Mononuclear cell (primary cell): Measurements from ENCODE around the gene RHOU. TPM values are rescaled to one million over a fixed set of nuclear protein-coding genes. Genes with fewer than 3 reads are reported as not detected.

ENCODE experiments used
- H3K27me3 ChIP-seq: 2 replicates; pipeline ENCODE4 v1.6.0; 2011; ENCODE audit warnings: low read length, control low read depth; ENCODE audit not compliant: insufficient read depth
- H3K4me1 ChIP-seq: 2 replicates; pipeline ENCODE4 v1.5.1; 2011; ENCODE audit warnings: mild to moderate bottlenecking, low read length, control low read depth; ENCODE audit not compliant: insufficient read depth
- H3K4me3 ChIP-seq: 2 replicates; pipeline ENCODE4 v1.5.1; 2011; ENCODE audit warnings: mild to moderate bottlenecking, low read length, moderate library complexity
- H3K9me3 ChIP-seq: 2 replicates; pipeline ENCODE4 v1.5.1; 2011; ENCODE audit warnings: low read depth, mild to moderate bottlenecking, control low read depth, low read length
- total RNA-seq: library from RNA; depleted of rRNA; stranded (reverse); fragments of >200 nt; gene quantifications from one replicate; pipeline ENCODE4 v1.2.3, GENCODE V29; 2012

RHOU gene
- total RNA-seq, 1 donor, result 15.3 TPM

DNA sequence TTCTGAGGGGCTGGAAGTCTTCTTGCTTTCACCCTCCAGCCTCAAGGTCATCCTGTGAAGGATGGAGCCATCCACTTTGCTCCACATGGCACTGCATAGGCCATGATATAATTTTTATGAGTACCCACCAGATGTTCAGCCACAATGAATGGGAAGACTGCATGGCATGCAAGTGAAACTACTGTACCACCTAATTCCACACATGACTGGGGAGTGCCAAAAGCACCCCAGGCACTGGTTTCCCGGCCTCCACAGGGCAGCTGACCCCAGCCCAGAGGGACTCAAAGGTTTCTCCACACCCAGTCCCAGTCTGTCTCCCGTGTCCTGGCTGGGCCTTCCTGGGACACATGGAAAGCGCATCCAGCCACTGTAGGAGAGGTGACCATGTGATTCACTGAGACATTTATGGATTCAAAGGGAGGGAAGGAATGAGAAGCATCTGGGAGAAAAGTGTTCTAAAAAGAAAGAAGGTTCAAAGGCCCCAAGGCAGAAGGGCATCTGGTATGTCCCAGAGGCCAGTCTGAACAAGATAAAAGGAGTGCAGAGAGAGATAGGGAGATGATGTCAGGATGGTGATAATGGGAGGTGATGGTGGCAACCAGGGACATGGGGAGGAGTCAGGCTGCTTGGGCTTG lies 12.1 kb downstream of the RHOU start:
- H3K4me1 ChIP-seq, result peaks cover 6% of the 10 kb centered on the region
- no peaks in the 10 kb centered on the region for H3K9me3 ChIP-seq
- H3K27me3 ChIP-seq, result no peaks in the 10 kb centered on the region
- H3K4me3 ChIP-seq, result no peak overlapping the region

DNA sequence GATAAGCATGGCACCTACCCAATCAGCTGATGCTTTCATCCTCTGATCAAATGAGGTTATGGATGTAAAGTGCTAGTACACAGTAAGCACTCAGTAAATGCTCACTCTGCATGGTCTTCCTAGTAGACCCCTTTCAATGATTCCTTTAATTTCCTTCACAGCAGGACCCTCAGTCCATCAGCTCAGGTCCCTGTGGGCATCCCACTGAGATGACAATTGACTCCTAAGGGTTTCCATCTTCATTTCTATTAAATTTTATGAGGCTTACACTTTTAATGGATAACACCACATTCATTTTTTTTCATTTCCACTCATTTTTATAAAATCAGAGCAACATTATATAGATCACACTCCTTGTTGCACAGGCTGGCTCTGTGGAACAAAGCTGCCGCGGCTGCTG lies 12.8 kb downstream of the RHOU start:
- Histone ChIP-seq H3K9me3 (no peaks in the 10 kb centered on the region), H3K4me3 (no peak overlapping the region), H3K4me1 (peaks cover 6% of the 10 kb centered on the region), H3K27me3 (no peaks in the 10 kb centered on the region)

DNA sequence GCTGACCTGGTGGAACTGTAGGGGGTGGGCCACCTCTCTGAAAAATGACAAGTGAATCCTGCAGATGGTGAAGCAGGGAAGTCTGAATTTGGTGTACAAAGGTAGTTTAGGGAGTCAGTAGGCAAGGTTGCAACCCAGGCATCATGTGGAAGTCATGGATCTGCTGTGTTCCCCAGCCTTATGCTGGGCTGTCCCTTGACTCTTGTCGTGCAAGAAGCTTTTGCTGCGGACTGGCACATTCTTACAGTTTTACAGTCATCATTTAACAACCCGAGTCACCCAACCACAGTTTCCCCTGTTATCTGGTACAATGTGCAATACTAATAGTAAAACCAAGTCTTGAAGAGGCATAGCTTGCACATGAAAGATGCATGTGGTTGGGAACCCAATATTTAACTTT lies 13.2 kb downstream of the RHOU start:
- Histone ChIP-seq H3K27me3 (no peaks in the 10 kb centered on the region), H3K9me3 (no peaks in the 10 kb centered on the region), H3K4me1 (peaks cover 9% of the 10 kb centered on the region), H3K4me3 (no peak overlapping the region)

DNA sequence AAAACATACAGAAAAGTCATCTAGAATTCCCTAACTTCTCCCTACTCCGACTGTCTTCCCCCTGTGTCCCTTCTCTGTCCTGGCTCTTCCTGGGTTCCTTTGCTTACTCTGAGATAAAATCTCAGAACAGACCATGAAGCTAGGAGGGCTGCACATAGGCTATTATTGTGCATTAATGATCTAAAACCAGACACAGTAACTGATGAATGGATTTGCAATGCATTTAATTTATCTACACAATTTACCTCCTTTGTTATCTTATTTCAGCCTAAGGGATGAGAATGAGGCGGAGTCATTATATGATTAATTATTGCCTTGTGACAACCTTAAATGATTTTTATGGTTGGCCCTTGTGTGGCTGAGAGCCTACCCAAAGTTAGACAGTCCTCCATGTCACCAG lies 14.5 kb downstream of the RHOU start:
- peaks cover 14% of the 10 kb centered on the region for H3K4me1 ChIP-seq
- H3K27me3 ChIP-seq, result no peaks in the 10 kb centered on the region
- H3K9me3 ChIP-seq, result no peaks in the 10 kb centered on the region
- no peak overlapping the region for H3K4me3 ChIP-seq

DNA sequence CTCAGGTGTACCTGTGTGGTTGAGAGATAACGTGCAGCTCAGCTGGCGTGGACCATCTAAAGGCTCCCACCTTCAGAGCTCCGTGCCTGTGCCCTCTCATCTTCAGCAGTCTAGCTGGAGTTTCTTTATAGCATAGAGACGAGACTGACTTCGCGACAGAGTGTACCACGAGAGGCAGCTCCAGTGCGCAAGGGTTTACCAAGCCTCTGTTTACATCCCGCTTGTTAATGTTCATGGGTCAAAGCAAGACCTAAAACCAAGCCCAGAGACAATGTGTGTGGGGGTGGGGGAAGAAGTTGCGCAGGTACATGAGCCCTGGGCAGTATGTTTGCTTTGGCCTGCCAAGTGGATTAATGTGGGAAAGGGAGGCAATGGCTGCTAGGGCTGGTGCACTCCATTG lies 15.6 kb downstream of the RHOU start:
- Histone ChIP-seq H3K27me3 (peaks cover 4% of the 10 kb centered on the region), H3K9me3 (no peaks in the 10 kb centered on the region), H3K4me1 (peaks cover 14% of the 10 kb centered on the region), H3K4me3 (no peak overlapping the region)

DNA sequence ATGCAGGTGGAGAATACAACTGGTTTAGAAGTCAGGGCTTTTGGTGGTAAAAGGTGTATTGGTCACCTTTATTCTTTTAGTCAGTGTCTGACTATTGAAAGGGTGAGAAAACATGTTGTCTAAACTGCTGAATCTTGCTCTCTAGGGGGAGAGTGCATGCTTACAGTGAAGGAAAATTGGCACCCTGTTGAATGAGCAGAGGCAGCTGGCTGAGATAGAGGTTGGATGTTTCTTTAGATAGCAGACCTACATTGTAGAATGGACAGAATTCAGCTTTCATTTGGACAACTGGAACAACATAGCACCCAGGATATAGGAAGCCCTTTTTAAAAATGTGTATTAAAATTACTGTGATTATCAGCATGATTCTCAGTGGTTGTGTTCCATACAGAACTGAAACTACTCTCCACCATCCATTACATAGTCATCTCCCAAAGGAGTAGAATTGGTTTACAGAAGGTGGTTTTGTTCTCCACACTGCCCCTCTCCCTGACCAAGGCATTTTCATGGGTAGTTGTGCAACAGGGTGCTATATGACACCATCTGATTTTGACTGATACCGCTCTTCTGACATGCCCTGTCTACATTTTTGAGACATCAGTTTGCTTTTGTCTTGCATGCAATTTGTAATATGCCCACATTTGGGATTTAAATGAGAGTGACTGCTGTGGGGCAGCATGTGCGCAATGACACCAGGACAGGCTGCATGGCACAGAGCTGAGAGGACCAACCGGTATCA lies 16.2 kb downstream of the RHOU start:
- Histone ChIP-seq H3K4me3 (no peak overlapping the region), H3K4me1 (peaks cover 14% of the 10 kb centered on the region), H3K27me3 (peaks cover 4% of the 10 kb centered on the region), H3K9me3 (no peaks in the 10 kb centered on the region)

DNA sequence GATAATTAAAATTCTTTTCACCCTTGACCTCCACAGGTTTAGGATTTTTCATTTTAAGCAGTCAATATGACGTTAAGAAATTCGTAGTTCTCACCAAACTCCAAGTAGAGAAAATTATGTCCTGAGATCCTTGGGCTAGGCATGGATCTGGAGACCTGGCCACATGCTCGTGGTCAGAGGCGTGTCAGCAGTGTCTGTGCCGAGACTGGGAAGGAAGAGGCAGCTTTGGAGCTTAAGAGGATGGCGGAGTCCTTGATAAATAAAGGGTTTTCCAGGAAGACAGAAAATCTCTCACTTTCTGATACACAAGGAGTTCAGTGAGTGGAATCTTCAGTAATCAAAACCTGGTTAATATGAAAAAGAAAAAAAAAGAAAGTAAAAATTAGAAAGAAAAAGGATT lies 17.0 kb downstream of the RHOU start:
- Histone ChIP-seq H3K27me3 (peaks cover 4% of the 10 kb centered on the region), H3K4me3 (no peak overlapping the region), H3K4me1 (peaks cover 14% of the 10 kb centered on the region), H3K9me3 (no peaks in the 10 kb centered on the region)

DNA sequence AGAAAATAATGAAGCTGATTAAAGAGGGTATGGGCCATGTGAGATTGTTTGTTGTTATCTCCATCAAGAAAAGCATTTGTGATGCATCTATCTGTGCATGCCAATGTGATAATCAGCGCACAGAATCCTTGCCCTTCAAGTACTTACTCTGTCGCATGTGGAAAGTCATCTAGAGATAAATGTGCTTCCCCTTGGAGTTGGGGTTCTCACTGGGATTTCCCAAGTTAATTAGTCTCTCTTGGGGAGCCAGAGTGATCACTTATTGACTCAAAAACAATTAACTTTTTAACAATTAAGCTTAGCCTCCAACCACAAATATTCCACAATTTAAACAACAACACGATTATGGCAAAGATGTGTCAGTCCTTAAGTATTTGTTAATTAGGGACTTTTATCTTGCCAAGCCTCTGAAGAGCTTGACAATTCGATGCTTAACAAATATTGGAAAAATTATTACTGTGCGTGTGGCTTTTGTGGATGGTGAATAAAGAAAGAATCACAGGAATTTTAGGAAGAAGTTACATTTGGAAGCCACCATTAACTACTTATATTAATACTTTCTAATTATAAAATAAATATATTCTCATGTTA lies 17.5 kb downstream of the RHOU start:
- peaks cover 14% of the 10 kb centered on the region for H3K4me1 ChIP-seq
- no peaks in the 10 kb centered on the region for H3K9me3 ChIP-seq
- H3K27me3 ChIP-seq, result peaks cover 4% of the 10 kb centered on the region
- no peak overlapping the region for H3K4me3 ChIP-seq

DNA sequence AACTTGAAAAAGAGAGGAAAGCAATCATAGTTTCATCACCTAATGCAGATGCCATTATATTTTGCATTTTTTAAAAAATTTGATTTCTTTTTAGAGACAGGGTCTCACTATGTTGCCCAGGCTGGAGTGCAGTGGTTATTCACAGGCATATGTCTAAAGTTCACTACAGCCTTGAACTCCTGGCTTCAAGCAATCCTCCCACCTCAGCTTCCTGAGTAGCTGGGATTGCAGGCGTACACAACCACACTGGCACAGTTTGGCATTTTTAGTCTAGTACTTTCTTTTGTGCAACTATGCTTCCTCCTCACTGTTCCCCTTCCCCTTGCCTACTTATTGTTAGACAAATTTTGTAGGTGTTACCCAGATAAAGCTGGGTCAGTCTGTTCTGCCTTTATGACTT lies 18.0 kb downstream of the RHOU start:
- Histone ChIP-seq H3K4me3 (no peak overlapping the region), H3K9me3 (no peaks in the 10 kb centered on the region), H3K27me3 (peaks cover 4% of the 10 kb centered on the region), H3K4me1 (peaks cover 14% of the 10 kb centered on the region)

DNA sequence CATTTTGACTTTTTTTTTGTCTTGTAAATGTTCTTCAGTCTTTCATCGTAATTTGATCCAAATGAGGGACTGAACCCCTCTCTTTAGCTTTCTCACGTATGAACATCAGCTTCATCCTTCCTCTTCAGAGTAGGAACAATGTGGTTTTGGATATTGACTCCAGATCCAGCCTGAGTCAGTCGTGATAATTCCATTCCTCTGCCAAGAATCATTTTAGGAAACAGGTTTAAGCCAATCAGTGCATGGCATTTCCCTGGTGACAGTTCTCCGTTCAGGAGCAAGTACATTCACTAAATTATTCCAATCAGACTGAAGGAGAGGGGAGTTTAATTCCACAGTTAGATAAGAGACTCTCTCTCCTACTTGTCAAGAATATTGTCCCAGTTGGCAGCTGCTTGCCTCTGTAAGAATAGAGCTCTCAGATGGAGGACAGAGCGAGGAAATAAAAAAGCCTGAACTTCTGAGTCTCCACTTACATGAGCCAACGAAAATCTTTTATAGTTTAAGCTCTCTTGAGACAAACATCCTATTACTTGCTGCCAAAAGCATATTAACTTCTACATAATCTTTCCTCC lies 18.6 kb downstream of the RHOU start:
- H3K4me1 ChIP-seq, result peaks cover 14% of the 10 kb centered on the region
- H3K27me3 ChIP-seq, result peaks cover 4% of the 10 kb centered on the region
- H3K9me3 ChIP-seq, result no peaks in the 10 kb centered on the region
- H3K4me3 ChIP-seq, result no peak overlapping the region

DNA sequence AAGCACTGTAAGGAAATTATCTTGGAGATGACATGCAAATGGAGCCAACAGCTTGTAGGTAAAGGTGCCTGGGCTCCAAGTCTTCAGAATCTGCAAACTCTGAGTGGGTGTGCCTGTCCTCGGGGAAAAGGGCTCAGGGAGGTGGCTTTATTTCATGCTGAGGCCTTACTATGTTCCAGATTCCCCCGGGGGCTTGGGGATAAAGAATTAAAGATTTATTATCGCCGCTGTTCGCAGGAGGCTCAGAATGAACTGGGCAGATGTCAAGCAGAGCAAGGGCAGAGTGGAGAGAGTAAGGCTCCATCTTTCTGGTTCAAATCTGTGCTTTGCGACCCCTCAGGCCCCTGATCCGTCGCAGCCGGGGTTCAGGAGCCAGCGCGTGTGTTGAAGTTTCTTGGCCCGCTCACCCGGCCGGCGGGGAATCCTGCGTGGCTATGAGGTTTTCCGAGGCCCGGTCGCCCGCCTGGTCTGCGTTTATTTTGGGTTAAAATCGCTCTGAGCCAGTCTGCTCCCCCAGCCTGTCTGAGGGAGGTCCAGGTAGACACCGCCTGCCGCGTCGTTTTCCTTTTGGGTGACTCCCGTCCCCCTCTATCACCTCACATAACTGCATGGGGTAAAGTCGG lies 19.5 kb downstream of the RHOU start:
- Histone ChIP-seq H3K9me3 (no peaks in the 10 kb centered on the region), H3K4me1 (peaks cover 14% of the 10 kb centered on the region), H3K27me3 (peaks cover 4% of the 10 kb centered on the region), H3K4me3 (no peak overlapping the region)

DNA sequence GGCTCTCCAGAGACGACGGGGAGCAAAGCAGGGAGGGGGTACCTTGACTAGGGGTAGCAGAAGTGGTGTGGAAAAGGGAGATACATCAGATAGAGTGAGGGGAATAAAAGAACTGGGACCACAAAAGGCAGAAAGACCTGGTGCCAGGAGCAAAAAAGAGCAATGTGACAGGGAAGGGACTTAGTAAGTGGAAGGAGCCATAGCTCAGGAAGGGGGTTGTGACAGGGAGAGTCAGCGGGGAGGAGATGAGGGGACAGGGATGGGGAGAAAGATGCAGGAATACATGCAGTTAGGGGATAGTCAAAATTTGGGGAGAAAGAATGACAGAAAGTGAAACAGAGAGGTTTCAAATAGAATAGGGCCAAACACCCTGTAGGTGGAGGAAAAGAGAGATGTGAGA lies 20.5 kb downstream of the RHOU start:
- Histone ChIP-seq H3K9me3 (no peaks in the 10 kb centered on the region), H3K4me1 (peaks cover 14% of the 10 kb centered on the region), H3K4me3 (no peak overlapping the region), H3K27me3 (peaks cover 4% of the 10 kb centered on the region)

DNA sequence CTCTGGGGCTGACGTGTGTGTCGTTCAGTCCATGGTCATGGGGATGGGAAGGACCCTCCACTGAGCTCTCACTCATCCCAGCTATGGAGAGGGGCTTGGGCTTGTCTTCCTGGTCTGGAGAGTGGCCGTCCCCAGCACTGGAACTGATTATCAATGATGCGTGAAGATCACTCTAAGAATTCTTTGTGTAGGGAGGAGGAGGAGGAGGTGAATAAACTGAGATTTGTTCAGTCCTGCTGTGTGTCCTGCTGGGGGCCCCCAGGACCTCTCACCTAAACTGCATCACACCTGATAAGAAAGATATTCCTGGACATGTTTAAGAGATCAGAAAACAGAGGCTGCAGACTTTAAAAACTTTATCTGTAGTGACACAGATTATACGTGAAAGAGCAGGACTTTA lies 21.2 kb downstream of the RHOU start:
- H3K27me3 ChIP-seq, result peaks cover 4% of the 10 kb centered on the region
- H3K4me3 ChIP-seq, result no peak overlapping the region
- H3K4me1 ChIP-seq, result peaks cover 14% of the 10 kb centered on the region
- no peaks in the 10 kb centered on the region for H3K9me3 ChIP-seq

DNA sequence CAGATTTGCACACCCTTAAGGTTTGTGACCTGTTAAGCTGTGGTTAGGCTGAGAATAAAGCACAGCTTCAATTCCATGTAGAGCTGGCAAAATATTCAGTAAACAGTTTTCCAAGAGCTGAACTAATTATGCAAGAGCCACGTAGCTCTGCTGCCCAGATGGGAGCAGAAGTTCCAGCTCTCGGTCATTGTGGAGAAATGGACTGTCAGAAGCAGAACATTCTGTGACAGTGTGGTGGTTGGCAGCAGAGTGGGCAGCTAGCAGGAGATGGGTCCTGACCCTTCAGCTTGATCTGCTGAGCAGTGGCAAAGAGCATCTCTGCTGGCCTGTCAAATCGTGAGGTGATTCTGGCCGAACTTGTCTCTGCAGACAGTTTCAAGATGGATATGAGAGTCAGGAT lies 23.2 kb downstream of the RHOU start:
- H3K27me3 ChIP-seq, result peaks cover 4% of the 10 kb centered on the region
- no peaks in the 10 kb centered on the region for H3K9me3 ChIP-seq
- H3K4me1 ChIP-seq, result peaks cover 4% of the 10 kb centered on the region
- no peak overlapping the region for H3K4me3 ChIP-seq

DNA sequence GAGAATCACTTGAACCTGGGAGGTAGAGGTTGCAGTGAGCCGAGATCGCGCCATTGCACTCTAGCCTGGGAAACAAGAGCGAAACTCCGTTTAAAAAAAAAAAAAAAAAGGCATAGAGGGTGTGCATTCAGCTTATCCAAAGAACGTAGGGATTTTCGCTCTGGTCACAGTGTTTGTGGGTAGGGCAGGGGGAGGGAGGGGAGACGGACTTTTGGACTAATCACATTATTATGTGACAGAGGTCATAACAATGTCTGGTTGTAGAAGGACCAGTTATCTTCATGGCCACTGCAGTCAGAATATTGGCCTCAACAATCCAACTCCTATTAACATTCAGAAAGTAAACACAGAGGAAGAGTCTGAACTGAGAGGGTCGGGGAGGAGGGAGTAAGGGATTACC lies 25.7 kb downstream of the RHOU start:
- no peaks in the 10 kb centered on the region for H3K9me3 ChIP-seq
- H3K4me3 ChIP-seq, result no peak overlapping the region
- H3K4me1 ChIP-seq, result peaks cover 6% of the 10 kb centered on the region
- H3K27me3 ChIP-seq, result no peaks in the 10 kb centered on the region
